Omental fat pad (tissue), 4 donors: ENCODE measurements around the gene GPS2. TPM values are rescaled to one million over a fixed set of nuclear protein-coding genes. Genes with fewer than 3 reads are reported as not detected.

Experiments
- ATAC-seq: fragments of 150-250 bp; one replicate; pipeline ENCODE4 v1.9.1; 2016; ENCODE audit warnings: mild to moderate bottlenecking, moderate library complexity; ENCODE audit not compliant: low FRiP score
- DNase-seq: peaks from one replicate; pipeline ENCODE4 v3.0.0-alpha.2; 2019; ENCODE audit warnings: low spot score
- CTCF ChIP-seq, 3 donors: fragments of 450-650 bp; IDR thresholded peaks; one replicate each; pipeline ENCODE4 v1.5.1; 2016 to 2017; ENCODE audit warnings: antibody characterized with exemption in 3 of 3, mild to moderate bottlenecking in 3 of 3, moderate library complexity in 2 of 3
- total RNA-seq, 4 donors: library from RNA; depleted of rRNA; stranded (reverse); fragments of >200 nt; gene quantifications; one replicate each; pipeline ENCODE4 v1.1.0, GENCODE V29; 2016

GPS2 gene
- total RNA-seq, 4 donors from 2014 or later: 49.6 to 91.3 (median 75.9) TPM

- DNase-seq: peak; percentile 91
- ATAC-seq: peak; percentile 84
- no peak for TF ChIP-seq CTCF (IDR thresholded peaks at IDR 0.05)
These were observed 14.3 kb upstream of the GPS2 start for GRCh38 chr17:7329374-7329996.

DNA sequence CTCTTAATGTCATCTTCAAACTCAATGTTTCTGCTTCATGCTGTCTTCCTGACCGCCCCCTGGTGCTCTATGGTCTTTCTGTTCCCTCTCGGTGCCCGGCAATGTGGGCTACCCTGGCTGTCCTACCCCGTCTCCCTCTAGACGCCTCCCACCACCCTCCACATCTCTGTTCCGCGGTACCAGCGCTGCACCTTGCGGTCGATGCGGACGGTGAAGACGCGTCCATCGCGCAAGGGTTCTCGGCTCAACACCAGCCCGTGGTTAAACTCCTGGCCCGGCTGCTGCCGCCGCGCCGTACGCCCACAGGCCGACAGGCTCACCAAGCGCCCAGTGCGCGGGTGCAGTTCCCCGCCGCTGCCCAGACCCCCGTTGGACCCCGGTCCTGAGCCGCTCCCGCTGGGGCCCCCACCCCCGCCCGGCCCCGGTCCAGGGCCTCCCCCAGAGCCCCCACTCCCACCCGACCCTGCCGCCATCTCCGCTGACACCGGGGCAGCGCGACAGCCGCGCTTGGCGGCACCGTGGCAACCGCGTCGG is 13.7 kb upstream of the GPS2 start, which contains the start of gene NEURL4:
Gene NEURL4, minus strand, starts transcription at position 496 of the 534 bp plus-strand sequence. Its CDS starts 23 bp downstream, at position 473.
- TF ChIP-seq CTCF (IDR thresholded peaks at IDR 0.05): no peak
- peak; percentile 19 for ATAC-seq
- DNase-seq: no peak

GRCh38 chr17:7328009-7328408 is 12.8 kb upstream of the GPS2 start:
- DNase-seq: no peak
- no peak for TF ChIP-seq CTCF (IDR thresholded peaks at IDR 0.05)

GRCh38 chr17:7327501-7327900 is 12.3 kb upstream of the GPS2 start:
- ATAC-seq (no peak), DNase-seq (no peak)
- TF ChIP-seq CTCF (IDR thresholded peaks at IDR 0.05): no peak

More at GRCh38 chr17:7328009-7328408, 12.8 kb upstream of the GPS2 start:
- ATAC-seq: no peak

- TF ChIP-seq CTCF (IDR thresholded peaks at IDR 0.05): no peak
- DNase-seq: no peak
- no peak for ATAC-seq
These were observed 11.9 kb upstream of the GPS2 start for GRCh38 chr17:7327056-7327455.

- no peak for TF ChIP-seq CTCF (IDR thresholded peaks at IDR 0.05)
- ATAC-seq (no peak), DNase-seq (no peak)
These were observed 11.0 kb upstream of the GPS2 start for GRCh38 chr17:7326186-7326585.

DNA sequence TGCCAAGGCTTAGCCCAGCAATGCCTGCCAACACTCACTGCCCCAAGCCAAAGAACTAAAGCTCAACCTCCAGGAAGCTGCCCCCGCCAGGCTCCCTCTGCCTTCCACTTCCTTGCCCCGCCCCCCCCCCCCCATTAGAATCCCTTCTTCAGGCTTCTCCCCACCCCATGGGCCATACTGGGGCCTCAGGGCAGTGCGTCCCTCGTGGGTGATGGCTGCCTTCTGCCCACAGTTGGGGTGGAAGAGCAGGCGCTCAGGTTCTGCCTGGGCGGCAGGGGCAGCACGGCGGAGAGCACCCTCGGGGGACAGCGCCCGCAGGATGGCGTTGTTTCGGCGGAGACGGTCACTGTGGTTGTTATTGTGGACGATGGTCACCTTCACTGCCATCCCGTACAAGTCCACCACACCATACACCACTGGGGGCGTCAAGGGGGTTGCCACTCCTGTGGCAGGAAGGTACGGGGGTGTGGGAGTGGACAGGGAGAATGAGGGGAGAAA is 9.9 kb upstream of the GPS2 start:
- no peak for TF ChIP-seq CTCF (IDR thresholded peaks at IDR 0.05)
- no peak for ATAC-seq
- DNase-seq: no peak
